Astrocyte of the hippocampus (primary cell): ENCODE results near the gene NMNAT2.
A peak's percentile ranks its signal among the peaks of the same experiment; 100 is the strongest.

ENCODE experiments used
- DNase-seq: peaks from one replicate; pipeline ENCODE4 v3.0.0; 2011; ENCODE audit warnings: low read depth, low spot score

The NMNAT2 gene

DNA sequence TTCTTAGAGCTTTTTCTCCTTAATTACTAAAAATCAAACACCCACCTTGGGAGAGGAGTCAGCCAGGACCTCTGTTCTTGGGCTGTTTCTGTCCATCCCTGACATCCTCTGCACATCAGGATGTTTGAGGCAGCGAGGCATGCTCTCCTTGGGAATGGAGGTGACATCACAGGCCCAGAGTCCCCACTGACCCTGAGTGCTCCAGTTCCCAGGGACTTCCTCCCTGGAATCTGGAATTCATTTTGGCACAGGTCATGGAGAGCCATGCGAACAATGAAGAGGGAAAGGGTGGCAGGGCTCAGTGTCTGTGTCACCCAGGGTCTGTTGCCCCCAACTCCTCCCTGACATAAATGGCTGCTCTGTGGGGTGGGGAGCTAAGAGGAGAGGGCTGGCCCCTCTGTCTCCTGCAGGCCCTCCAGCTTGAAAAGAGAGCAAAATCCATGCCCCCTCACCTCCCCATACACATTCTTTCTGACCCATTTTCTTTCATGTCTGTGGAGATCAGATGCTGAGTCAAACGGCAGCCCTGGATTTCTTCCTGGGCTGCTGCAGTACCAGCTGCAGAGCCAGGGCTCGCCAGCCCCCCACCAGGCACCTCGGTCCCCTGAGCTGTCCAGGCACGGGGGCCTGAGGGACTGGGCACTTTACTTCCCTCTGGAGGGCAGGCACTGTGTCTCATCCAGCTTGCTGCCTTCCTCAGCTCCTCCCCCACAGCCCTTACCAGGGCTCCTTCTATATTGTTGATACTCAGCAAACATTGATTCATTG is 102.0 kb downstream of the NMNAT2 start:
- no peak for DNase-seq

DNA sequence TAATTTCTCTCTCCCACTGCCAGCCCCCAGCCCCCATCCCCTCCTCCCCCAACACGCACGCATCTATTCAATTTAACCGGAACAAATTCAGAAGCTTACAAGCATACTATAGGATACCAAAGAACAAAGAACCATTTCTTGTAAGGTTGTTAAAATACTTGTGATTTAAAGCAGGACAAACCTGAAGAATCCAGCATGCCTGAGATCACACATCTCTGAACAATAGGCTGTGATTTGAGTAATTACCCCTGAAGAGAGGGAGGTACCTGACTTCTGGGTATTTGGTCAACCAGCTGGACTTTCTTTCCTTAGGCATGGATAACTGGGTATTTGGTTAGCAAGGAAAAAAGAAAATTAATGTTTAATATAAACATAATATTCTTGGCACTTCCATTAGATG is 105.1 kb downstream of the NMNAT2 start:
- no peak for DNase-seq

DNA sequence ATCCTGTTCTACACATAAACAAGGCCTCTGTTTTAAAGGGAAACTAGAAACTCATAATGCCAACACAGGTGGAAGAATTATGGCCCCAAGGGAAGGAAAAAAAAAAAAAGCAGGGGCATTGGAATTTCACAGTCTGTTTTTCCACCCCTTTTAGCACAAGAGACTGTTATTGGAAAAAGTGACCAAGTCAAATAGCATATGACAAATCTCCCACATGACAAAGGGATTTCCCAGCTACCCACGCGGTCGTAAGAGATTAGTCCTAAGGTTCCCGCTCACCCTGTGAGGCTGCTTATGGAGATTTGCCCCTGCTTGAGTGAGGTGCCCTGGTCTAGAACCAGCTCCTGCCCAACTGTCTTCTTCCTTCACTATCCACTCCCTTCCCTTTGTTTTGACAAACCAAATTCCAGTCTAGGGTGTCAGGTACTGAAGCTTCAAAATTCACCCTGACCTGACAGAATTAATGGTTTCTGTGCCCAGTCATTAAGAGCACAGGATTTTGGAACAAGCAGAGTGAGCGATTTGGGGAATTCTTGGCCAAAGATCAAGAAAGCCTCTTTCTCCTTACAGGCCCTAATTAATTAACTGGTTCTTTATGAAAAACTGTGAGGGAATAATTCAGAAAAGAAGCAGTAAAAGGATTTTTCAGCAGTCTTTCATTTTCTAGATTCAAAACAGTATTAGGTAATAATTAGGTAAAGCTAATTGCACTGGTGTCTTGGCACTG is 107.3 kb downstream of the NMNAT2 start:
- DNase-seq: peak; percentile 48

DNA sequence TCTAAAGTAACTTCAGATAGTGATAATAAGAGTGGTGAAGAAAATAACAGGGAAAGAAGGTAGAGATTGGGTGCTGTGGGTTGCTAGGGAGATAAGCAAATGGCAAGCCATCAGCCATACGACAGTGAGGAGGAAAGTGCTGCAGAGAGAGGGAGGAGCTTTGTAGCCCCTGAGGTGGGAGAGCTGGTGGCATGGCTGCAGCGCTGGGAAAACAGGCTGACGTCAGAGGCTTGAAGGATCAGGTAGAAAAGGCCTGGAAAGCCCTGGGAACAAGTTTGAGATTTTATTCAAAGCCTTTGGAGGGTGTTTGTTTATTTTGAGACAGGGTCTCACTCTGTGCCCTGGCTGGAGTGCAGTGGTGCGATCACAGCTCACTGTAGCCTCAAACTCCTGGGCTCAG is 109.5 kb downstream of the NMNAT2 start:
- no peak for DNase-seq

DNA sequence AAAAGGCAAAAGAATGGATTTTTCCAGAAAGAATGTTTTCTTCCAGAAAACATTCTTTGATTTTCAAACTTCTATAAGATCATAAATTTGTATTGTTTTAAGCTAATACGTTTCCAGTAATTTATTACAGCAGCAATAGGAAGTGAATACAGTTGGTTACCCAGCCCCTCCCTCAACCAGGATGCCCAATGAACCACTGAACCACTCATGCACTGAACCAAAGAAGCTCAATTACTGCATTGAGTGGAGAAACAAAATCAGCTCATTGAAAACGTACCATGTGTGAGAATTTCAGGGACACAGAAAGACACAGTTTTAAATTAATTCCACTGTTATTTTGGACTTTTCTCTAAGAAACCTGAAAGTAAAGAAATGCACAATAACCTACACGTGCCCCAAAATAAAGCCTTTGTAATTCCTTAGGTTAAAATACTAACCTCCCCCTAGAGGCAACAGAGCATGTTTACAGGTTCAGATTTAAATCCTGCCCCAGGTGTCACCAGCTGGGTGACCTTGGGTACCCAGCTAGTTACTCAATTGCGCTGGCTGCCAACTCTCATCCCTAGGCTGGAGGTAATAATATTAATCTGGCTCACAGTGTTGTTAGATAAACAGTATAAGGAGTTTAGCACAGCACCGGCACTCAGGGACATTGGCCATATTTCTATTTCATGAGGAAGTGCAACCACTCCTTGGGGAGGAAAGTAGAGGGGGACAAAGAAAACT is 111.7 kb downstream of the NMNAT2 start:
- DNase-seq: no peak

DNA sequence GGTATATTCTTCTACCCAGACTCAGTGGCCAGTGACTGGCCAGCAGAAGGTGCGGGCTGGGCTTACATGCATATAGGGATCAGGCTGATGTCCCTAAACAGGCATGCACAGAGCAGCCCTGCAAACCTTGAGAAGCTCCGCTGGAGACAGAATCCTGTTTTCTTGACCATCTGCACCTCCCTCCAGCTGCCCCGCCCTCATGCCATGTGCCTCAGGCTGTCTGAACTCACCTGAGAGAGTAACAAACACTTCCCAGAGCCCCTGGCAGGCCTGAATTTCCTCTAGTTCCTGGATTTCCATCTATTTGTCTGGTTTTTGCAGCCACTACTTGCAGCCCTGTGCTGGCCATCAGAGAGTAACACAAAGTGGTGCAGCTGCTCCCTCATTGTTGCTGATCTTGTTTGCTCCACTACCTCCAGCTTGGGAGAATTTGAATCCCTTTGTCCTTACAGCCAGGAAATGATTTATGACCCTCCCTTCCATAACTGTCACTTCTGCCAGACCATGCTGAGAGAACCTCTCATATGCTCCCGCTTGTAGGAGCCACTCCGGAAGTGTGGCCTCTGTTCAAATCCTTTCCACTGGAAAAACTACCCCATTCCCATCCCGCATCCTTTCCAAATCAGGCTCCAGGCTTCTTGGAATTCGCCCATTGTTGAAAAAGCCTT is 113.6 kb downstream of the NMNAT2 start:
- no peak for DNase-seq

DNA sequence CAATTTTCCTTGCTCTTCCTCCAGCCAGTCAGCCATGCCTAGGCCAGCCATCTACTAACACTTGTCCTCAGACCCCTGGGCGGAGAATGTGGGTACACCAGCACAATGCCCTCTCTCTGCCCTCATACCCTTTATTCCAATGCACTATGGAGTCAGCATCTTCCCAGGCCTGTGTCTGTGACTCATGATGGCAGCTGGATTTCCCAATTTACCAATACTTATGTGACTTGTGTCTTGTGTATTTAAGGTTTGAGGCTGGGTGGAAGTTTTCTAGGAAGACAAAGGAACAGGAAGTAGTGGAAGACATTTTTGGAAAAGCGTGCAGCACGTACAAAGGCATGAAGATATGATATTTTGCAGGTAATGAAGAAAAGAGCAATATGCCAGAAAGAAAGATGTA is 114.3 kb downstream of the NMNAT2 start:
- DNase-seq: no peak

DNA sequence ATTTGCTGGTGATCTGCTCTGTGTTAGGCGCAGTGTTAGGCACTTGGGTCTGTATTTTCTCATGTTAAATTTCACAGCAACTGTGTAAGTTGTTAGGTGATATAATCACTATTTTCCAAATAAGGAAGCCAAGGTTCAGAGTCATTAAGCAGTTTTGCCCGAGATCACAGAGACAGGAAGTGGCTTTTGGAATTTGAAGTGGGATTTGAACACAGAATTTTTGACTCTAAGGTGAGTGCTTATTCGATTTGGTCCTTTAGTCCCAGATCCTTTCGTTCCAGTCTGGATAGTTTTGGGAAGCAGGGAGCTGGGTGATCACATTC is 114.9 kb downstream of the NMNAT2 start:
- no peak for DNase-seq

DNA sequence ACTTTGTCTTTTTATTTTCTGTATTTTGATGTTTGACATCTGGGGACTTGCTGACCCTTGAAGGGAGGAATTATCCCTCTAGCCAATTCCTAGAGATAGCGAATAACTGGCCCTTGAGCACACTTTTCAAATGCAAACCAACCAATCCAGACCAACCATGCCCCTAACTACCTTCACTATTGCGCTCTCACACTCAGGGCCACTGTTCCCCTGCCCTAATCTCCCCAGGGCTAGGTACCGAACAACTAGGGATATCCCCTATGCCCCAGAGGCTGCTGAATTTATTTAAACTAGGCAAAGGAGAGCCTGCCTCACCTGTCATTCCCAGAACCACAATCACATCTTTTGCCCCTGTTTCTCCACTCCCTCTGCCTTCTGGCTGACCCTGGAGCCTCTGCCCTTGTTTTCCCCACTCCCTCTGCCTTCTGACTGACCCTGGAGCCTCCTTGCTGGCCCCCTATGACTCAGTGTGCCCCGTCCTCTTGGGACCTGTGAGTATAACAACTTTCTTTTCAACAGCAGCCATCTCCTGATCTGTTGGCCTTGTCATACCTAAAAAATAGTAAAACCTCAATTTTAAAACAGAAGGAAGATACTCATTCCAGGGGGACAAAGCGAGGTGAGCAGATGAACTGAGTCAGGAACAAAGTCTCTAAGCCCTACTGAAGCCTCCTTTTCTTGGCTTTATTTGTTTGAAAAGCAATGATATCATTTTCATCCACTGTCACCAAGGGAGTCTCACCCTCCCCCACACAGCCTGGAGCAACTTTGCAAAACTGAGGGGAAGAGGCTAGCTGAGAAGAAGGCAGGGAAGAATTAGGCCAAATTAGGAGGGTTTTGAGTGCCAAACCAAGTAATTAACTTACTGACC is 115.5 kb downstream of the NMNAT2 start:
- no peak for DNase-seq

DNA sequence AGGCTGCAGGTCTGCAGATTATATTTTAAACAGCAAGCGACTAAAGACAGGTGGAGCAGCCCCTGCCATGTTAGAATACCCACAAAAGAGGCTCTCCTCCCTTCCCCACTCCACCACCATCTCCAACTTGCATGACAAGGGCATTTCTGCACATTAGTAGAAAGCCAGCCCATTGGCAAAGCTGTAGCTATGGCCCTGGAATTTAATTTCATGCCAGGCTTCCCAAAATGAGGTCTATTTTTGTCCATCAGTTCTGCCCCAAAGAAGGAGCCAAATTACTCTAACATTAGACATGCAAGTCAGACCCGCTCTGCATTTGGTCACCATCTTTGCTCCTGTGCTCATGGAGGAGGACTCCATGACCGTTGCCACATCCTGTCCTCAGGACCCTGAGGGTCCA is 116.9 kb downstream of the NMNAT2 start:
- DNase-seq: no peak

DNA sequence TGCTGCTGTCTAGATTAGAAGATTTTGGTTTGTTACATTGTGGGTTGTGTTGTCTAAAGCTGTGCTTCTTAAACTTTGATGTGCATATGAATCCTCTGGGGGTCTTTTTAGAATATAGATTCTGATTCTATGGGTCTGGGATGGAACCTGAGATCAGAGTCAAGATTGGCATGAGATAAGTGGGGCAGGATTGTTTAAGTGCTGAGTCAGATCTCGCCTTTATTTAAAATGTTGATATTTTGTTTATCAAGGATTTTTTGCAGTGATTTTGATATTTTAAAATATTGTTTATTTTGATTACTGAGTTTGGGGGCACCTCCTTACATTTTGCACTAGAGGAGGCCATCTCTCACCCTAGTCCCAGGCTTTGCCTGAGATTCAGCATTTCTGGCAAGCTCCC is 117.4 kb downstream of the NMNAT2 start:
- DNase-seq: no peak

DNA sequence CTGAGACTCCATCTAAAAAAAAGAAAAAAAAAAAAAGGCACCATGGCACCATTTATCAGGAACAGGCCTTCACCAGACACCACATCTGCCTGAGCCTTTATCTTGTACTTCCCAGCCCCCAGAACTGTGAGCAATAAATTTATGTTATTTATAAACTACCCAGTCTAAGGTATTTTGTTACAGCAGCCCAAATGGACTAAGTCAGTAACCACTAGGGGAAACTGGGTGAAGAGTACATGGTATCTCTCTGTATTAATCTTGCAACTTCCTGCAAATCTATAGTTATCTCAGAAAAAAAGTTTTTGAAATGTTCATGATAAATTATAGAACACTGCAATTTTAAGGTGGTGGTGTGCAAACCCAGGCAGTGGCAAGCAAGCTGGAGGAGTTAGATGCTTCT is 117.8 kb downstream of the NMNAT2 start:
- no peak for DNase-seq

DNA sequence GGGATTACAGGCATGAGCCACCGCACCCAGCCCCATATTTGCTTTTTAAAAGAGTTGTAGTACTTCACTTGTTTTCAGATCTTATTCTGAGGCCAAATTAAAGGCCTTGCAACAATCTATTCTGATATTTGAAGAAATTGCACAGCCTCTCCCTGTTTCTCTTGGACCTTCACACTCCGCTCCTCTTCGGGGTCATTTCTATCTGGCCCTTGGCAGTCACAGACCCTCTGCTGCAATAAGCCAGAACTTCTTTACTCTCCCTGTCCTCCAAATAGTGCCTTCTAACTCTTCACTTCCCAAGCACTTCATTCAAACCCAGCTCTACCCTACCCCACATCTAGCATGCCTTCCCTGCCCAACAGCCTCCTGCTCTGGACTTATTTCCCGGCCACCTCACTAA is 121.4 kb downstream of the NMNAT2 start:
- DNase-seq: no peak

DNA sequence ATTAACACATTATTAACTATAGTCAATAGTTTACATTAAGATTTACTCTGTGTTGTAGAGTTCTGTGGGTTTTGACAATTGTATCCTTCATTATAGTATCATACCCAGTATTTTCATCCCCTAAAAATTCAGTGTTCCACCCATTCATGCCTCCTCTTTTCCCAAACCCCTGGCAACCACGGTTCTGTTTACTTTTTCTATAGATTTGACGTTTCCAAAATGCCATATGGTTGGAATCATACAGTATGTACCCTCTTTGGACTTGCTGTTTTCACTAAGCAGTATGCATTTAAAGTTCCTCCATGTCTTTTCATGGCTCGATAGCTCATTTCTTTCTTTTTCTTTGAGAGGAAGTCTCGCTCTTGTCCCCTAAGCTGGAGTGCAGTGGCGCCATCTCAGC is 122.7 kb downstream of the NMNAT2 start:
- no peak for DNase-seq

DNA sequence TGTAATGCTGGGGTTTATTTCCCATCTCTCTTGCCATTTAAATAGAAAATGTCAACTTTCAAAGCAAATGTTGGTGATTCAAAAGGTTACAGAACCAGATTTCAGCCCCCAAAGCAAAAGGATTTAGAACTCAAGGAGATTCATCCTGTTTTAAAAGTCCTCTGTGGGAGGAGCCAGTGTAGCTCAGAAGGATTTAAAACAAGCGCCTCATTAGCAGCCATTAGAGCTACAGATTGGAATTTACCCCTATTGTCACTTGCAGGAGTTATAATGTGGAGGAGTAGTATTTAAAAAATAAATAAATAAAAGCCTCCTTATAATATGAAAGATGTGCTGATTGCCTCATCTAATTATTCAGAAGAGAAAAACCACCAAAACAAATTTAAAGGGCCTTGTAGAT is 124.3 kb downstream of the NMNAT2 start:
- no peak for DNase-seq

DNA sequence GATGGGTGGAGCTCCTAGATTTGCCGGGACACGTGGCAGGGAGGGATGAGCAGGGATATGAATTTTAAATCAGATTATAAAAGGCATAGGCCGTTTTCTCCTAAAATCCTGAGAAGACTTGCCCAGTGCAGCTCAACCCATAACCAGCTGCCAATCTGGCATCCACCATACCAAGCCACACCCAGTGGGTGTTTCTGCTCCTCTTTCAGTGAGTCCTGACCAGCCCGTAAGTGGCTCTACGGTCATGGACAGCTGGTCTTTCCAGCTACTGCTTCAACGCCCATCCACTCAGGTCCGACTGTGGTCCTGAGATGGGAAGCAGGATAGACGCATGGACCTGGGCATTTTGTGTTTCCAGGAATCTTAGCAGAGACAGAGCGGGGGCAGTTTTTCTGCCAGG is 124.9 kb downstream of the NMNAT2 start:
- DNase-seq: no peak

DNA sequence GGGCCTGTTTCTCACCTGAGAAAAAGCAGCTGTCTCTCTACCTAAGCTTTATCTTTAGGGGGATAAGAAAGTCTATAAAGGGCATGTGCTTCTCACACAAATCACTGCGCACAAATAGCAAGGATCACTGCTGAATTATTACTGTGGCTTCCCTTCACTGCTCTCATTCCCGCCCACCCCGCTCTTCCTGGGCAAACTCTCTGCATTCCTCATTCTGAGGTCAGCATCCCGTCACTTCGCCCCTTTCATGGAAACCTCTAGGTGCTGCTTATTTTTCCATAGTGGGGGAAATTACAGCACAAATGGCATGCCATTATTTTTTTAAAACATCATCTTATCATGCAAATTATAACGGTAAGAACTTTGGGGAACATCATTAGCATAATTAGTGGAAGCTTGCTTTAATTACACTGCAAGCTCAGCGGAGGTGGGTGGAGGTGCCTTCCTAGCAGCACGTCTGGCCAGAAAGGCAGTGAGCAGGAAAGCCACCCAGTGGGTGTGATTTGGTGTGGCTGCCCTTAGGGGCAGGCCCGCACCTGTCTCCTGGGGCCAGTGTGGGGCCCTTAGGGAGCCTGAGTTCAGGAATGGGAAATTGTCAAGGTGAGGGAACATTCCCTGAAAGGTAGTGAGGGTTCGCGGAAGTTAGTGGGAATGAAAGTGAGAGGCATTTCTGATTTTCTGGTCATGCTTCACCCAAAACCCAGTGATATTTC is 126.2 kb downstream of the NMNAT2 start:
- DNase-seq: peak; percentile 92

DNA sequence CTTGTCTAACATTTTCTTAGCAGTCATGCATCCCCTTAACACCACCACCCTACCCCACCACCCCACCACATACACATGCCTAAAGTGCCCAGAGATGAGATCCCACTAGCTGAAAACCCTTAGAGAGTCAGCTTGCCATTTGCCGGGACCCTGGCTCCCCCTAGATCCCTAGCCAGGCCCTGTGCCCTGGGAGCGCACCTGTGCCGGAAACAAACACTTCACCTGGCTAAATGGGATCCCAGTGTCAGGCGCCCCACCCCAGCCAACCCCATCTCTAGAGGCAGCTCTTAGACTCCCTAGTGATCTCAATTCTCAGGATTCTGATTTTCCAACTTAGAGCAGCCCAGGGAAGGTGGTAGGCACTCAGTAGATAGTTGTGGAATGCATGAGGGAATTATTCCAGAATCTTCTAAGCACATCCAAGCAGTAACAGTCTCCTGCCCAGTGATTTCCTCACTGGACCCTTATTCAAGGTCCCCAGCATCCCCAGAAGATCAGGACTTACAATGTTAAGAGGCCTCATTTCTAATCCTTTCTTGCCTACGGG is 126.9 kb downstream of the NMNAT2 start:
- peak; percentile 33 for DNase-seq

DNA sequence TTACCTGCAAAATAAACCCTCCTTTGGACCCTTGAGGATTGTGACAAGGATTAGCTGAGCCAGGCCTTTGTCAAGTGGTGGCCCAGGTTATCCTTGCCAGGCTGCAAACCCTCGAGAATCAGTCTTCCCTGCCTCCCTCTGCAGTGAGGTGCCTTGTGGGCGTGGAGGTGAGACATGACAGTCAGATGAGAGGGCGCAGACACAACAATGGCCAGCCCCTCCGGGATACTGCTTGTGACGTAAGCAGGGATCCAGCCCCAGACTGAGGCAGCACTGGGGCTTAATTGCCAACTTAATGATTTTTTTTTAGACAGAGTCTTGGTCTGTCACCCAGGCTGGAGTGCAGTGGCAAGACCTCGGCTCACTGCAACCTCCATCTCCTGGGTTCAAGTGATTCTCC is 127.6 kb downstream of the NMNAT2 start:
- no peak for DNase-seq

DNA sequence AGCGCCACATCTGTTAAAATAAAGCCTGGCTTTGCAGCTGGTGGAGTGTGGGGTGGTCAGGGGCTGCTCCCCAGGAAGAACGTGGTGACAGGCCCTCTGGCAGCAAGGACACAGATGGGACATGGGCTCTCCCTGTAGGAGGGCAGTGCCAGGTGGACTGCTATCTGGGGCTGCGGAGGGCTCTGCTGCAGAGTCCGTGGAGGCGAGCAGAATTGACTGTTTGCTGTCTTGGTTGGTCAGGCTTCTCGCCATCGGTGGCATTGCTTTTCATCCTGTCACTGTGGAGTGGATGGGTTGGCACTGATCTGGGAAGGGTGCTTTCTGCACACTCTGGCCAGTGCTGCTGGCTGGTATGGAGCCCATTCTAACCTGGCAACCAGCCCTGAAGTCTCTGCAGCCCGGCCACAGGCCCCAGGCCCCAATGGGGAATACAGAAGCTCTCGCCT is 129.1 kb downstream of the NMNAT2 start:
- no peak for DNase-seq
